SU-DHL-6 (cell line): ENCODE measurements around the gene MAPT.

Experiments
- H2AFZ ChIP-seq: fragments of 200-600 bp; sonication (generic); 2 replicates; pipeline ENCODE4 v1.6.1; 2014; ENCODE audit warnings: low read depth, mild to moderate bottlenecking, moderate library complexity, mixed read lengths, antibody characterized with exemption, low read length; ENCODE audit not compliant: severe bottlenecking
- H3F3A ChIP-seq: fragments of 200-600 bp; shearing (Covaris generic); 2 replicates; pipeline ENCODE4 v1.6.0; 2016; ENCODE audit warnings: antibody characterized with exemption, mild to moderate bottlenecking; ENCODE audit not compliant: insufficient read depth
- H3K27ac ChIP-seq: fragments of 200-600 bp; sonication (generic); 2 replicates; pipeline ENCODE4 v1.5.1; 2016; ENCODE audit warnings: low read depth, mild to moderate bottlenecking, low read length, moderate library complexity, mixed read lengths
- H3K27me3 ChIP-seq: fragments of 200-600 bp; sonication (generic), shearing (Covaris generic); 2 replicates; pipeline ENCODE4 v1.6.0; 2014; ENCODE audit warnings: mild to moderate bottlenecking, low read length
- H3K36me3 ChIP-seq: fragments of 200-600 bp; sonication (generic); 2 replicates; pipeline ENCODE4 v1.6.1; 2014; ENCODE audit warnings: mild to moderate bottlenecking, low read length, mixed read lengths
- H3K4me2 ChIP-seq: fragments of 300-600, 200-600 bp; shearing (Covaris generic), sonication (generic); 2 replicates; pipeline ENCODE4 v1.6.0; 2014; ENCODE audit warnings: low read length, low read depth, mild to moderate bottlenecking; ENCODE audit not compliant: poor library complexity, severe bottlenecking
- H3K4me3 ChIP-seq: fragments of 200-600 bp; sonication (generic); 2 replicates; pipeline ENCODE4 v1.5.1; 2014; ENCODE audit warnings: antibody characterized with exemption, low read length, mild to moderate bottlenecking, mixed read lengths; ENCODE audit not compliant: insufficient read depth, poor library complexity, severe bottlenecking
- H3K79me2 ChIP-seq: fragments of 200-600 bp; sonication (generic); 2 replicates; pipeline ENCODE4 v1.6.1; 2014; ENCODE audit warnings: mild to moderate bottlenecking, low read length, moderate library complexity; ENCODE audit not compliant: insufficient read depth
- H3K9ac ChIP-seq: fragments of 200-600 bp; sonication (generic); 2 replicates; pipeline ENCODE4 v1.7.0; 2014; ENCODE audit warnings: mild to moderate bottlenecking, low read length
- H3K9me2 ChIP-seq: fragments of 200-600 bp; sonication (generic); replicated peaks from 2 replicates; pipeline ENCODE4 v1.6.1; 2014; ENCODE audit warnings: low read length; ENCODE audit not compliant: insufficient read depth
- H3K9me3 ChIP-seq: fragments of 200-600 bp; sonication (generic); 2 replicates; pipeline ENCODE4 v1.6.1; 2014; ENCODE audit warnings: low read length, mixed read lengths; ENCODE audit not compliant: insufficient read depth
- H4K20me1 ChIP-seq: fragments of 200-600 bp; sonication (generic); 2 replicates; pipeline ENCODE4 v1.6.1; 2014; ENCODE audit warnings: low read depth, mild to moderate bottlenecking, antibody characterized with exemption, low read length, moderate library complexity, mixed read lengths
- EZH2phosphoT487 ChIP-seq: fragments of 200-600 bp; sonication (generic), shearing (Covaris generic); conservative IDR thresholded peaks from 2 replicates; pipeline ENCODE4 v1.6.1; 2018; ENCODE audit warnings: mild to moderate bottlenecking, antibody characterized with exemption, low read length, moderate library complexity, mixed read lengths
- TF ChIP-seq, protein P1 (sequence below): fragments of 200-600 bp; sonication (generic); IDR thresholded peaks from one replicate; pipeline ENCODE4 v1.5.1; 2017; ENCODE audit warnings: antibody characterized with exemption, mild to moderate bottlenecking, low read length, moderate library complexity; ENCODE audit not compliant: insufficient read depth, poor library complexity, severe bottlenecking

MAPT gene

GRCh38 chr17:46032909-46033308 is 138.6 kb downstream of the MAPT start:
- no peaks in the 10 kb centered on the region for H3K27me3 ChIP-seq
- TF ChIP-seq, protein P1, sequence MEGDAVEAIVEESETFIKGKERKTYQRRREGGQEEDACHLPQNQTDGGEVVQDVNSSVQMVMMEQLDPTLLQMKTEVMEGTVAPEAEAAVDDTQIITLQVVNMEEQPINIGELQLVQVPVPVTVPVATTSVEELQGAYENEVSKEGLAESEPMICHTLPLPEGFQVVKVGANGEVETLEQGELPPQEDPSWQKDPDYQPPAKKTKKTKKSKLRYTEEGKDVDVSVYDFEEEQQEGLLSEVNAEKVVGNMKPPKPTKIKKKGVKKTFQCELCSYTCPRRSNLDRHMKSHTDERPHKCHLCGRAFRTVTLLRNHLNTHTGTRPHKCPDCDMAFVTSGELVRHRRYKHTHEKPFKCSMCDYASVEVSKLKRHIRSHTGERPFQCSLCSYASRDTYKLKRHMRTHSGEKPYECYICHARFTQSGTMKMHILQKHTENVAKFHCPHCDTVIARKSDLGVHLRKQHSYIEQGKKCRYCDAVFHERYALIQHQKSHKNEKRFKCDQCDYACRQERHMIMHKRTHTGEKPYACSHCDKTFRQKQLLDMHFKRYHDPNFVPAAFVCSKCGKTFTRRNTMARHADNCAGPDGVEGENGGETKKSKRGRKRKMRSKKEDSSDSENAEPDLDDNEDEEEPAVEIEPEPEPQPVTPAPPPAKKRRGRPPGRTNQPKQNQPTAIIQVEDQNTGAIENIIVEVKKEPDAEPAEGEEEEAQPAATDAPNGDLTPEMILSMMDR = no peak
- no peak for TF ChIP-seq EZH2phosphoT487
- H3K79me2 ChIP-seq = no peaks in the 10 kb centered on the region
- H3K27ac ChIP-seq = no peak overlapping the region
- H3K4me3 ChIP-seq = no peak overlapping the region
- no peak overlapping the region for H2AFZ ChIP-seq
- H3K4me2 ChIP-seq = no peak overlapping the region
- no peaks in the 10 kb centered on the region for H3K9me3 ChIP-seq
- no peaks in the 10 kb centered on the region for H4K20me1 ChIP-seq
- H3K9ac ChIP-seq = no peak overlapping the region
- peaks cover 9% of the 10 kb centered on the region; the same call in 1 of the 2 replicates for H3K36me3 ChIP-seq
- no peaks in the 10 kb centered on the region for H3F3A ChIP-seq
- no peaks in the 10 kb centered on the region for H3K9me2 ChIP-seq

GRCh38 chr17:46033392-46033791 is 139.0 kb downstream of the MAPT start:
- H3K9me2 ChIP-seq = no peaks in the 10 kb centered on the region
- no peaks in the 10 kb centered on the region for H3K9me3 ChIP-seq
- no peak overlapping the region for H3K27ac ChIP-seq
- H3K4me2 ChIP-seq = no peak overlapping the region
- H4K20me1 ChIP-seq = no peaks in the 10 kb centered on the region
- H3F3A ChIP-seq = no peaks in the 10 kb centered on the region
- H3K79me2 ChIP-seq = no peaks in the 10 kb centered on the region
- no peaks in the 10 kb centered on the region for H3K27me3 ChIP-seq
- H3K36me3 ChIP-seq = peaks cover 13% of the 10 kb centered on the region; the same call in 1 of the 2 replicates
- TF ChIP-seq EZH2phosphoT487 = no peak
- TF ChIP-seq, protein P1 = no peak
- no peak overlapping the region for H2AFZ ChIP-seq
- no peak overlapping the region for H3K9ac ChIP-seq
- H3K4me3 ChIP-seq = no peak overlapping the region

DNA sequence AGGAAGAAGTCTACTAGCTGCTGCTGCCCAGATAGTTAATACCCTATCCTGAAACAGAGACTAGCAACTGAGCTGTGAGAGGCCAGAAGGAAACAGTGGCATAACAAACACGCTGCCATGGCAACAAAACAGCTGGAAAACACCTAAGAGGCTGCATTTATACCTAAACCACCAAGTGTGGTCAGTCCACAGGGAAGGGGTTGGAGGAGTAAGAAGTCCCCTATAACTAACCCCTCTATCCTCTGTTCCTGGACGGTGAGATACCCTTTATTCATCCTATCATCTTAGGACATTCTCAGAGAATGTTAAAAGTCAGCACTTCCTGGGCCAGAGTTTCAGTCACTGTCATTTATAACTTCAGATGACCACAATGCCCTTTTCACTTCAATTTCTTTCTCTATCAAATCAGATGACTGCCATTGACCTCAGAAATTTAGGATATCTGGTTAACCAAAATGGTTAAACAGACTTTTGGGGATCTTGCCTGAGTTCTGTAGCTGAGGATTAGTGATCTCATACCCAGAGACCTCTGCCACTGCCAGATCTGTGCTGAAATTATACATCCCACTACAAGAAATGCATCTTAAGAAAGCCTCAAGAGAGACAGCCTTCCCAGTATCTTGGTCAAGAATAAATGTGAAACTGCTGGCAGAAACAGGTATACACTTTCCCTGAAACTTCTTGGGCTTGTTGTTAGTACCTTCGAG is 140.9 kb downstream of the MAPT start:
- Histone ChIP-seq H3K79me2 (no peaks in the 10 kb centered on the region), H3K36me3 (peaks cover 15% of the 10 kb centered on the region; the same call in 1 of the 2 replicates), H3K9ac (no peak overlapping the region), H3K9me3 (no peaks in the 10 kb centered on the region), H3K27ac (no peak overlapping the region), H2AFZ (no peak overlapping the region), H3K27me3 (no peaks in the 10 kb centered on the region), H4K20me1 (no peaks in the 10 kb centered on the region), H3K9me2 (no peaks in the 10 kb centered on the region), H3K4me2 (no peak overlapping the region), H3F3A (no peaks in the 10 kb centered on the region; the same call in 1 of the 2 replicates), H3K4me3 (no peak overlapping the region)
- no peak for TF ChIP-seq EZH2phosphoT487
- TF ChIP-seq, protein P1 = no peak
